B cell (primary cell): ENCODE data around the gene SPATA24.

Experiments
- CTCF ChIP-seq: fragments of 200-600 bp; IDR thresholded peaks from one replicate; pipeline ENCODE4 v1.8.0; 2022; ENCODE audit warnings: antibody characterized with exemption, mild to moderate bottlenecking
- EZH2 ChIP-seq: IDR thresholded peaks from 2 replicates; pipeline ENCODE4 v1.6.1; 2012; ENCODE audit warnings: borderline replicate concordance, low read depth, mild to moderate bottlenecking, moderate library complexity, low read length; ENCODE audit not compliant: insufficient read depth, poor library complexity, severe bottlenecking

DNA sequence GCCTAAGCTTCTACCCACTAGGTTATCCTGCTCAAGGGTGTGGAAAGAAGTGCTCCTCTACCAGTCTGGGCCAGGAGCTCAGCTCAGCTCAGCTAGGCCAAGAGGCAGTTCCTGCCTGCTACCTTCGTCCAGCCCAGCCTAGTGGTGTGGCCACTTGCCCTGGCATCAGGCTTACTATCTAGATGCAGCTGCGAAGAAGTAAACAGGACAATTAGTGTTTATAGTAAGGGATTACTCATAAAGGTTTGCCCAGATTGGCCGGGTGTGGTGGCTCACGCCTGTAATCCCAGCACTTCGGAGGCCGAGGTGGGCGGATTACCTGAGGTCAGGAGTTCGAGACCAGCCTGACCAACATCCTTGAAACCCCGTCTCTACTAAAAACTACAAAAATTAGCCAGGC, 12.8 kb upstream of the SPATA24 start:
- no peak for TF ChIP-seq CTCF
- TF ChIP-seq EZH2 = no peak
